GM19193 (cell line): Measurements from ENCODE around the gene FARS2.

Experiments used
- POLR2A ChIP-seq: IDR thresholded peaks from 4 replicates; pipeline ENCODE4 v1.6.1; 2011; ENCODE audit not compliant: insufficient read depth, insufficient read length; ENCODE audit errors: extremely low read depth

FARS2 gene

GRCh38 chr6:5782783-5783547 is 521.7 kb downstream of the FARS2 start:
- no peak for TF ChIP-seq POLR2A

- no peak for TF ChIP-seq POLR2A
These were observed 522.3 kb downstream of the FARS2 start for GRCh38 chr6:5783584-5784089.

DNA sequence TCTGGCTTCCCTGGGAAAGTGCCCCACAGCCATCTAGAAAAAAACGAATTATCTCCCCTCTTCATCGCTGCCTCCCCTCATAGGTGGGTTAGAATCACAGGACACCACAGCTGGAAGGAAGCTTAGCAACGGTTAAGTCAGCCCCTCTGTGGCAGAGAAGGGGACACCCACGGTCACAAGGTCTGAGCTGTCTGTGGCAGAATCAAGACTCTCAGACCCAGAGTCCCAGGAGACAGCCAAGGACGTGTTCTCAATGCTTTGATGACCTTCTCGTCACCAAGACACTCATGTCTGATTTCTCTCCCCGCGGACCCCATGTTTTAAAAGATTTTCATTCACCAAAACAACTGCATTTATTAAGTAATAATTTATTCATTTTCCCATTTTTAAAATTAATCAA is 523.9 kb downstream of the FARS2 start:
- TF ChIP-seq POLR2A: no peak

DNA sequence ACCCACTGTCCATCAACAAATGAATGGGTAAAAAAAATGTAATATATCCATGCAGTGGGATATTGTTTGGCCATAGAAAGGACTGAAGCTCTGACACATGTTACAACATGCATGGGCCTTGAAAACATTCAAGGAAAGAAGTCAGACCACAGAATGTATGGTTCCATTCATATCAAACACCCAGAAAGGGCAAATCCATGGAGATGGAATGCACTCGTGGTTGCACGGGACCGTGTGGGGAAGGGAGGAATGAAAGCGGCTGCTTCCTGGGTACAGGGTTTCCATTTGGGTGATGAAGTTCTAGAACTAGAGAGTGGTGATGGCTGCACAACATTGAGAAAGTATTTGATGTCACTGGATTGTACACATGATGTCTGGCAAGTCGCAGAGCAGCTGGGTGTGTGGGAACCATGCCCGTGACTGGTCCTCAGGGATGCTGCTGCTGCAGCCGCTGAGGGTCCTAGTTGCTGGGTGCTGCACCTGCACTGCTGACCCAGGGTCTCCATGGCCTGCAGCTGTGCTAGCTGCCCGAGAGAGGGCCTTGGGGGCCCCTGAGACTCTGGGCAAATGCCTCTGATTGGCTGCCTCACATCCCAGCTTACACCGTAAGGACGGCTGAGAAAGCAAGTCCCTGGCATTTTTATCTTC is 525.1 kb downstream of the FARS2 start:
- no peak for TF ChIP-seq POLR2A

DNA sequence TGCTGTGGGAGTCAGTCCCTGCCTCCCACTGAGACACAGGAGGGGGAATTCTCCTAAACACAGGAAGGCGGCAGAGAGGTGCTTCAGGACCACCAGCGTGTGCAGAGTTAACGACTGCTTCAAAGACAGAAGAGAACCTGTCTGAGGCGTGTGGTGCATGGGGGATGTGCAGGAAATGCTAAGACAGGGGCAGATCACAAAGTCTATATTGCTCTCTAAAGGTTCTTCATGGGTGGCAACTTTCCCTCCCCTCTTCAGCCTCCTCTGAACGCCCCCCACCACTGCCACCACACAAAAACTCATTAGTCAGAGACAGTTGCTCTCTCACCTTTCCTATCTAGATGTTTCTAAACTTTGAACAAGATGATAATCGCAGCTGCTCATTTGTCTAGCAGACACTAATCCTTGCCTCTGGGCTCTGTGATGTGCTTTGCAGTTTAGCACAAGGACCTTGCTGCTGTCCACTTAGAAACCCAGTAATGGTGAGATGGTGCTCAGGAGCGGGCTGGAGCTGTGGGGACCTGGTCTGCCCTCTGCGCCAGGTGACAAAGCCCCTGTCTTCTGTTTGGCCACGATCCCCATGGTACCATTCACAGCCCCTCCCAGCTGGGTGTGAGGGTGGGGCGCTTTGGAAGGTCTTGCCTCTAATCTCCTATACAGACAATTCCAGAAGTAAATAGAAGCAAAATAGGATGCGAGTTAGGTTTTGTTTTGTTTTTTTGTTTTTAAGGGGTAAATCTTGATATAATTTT is 525.8 kb downstream of the FARS2 start:
- TF ChIP-seq POLR2A: no peak

DNA sequence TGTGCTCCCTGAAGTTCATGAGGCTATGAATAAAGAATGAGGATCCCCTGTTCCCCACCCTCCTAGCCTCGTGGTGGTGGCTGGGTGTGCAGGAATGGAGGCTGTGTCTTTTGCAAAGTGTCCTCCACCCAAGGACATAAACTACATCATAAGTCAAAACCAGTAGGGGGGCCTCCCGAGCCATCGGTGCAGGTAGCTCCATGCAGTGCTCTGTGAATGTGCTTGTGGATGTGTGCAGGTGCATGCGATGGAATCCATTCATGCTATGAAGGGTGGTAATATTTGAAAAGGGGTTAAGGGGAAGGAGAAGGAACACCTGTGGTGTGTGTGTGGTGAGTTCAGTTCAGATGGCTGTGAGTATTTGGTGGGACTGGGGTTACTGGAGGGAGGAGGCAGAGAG is 548.1 kb downstream of the FARS2 start:
- no peak for TF ChIP-seq POLR2A

- TF ChIP-seq POLR2A: no peak
These were observed 550.7 kb downstream of the FARS2 start for GRCh38 chr6:5811997-5812396.

DNA sequence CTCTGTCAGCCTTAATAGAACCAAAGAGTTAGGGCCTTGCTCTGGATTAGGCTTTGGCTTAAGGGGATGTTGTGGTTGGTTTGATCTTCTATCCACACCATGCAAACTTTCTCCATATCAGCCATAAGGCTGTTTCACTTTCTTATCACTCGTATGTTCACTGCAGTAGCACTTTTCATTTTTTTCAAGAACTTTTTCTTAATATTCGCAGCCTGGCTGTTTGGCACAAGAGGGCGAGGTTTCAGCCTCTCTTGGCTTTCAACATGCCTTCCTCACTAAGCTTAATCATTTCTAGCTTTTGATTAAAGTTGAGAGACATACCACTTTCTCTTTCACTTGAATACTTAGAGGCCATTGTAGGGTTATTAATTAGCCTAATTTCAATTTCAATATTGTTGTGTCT is 552.3 kb downstream of the FARS2 start:
- TF ChIP-seq POLR2A: no peak

DNA sequence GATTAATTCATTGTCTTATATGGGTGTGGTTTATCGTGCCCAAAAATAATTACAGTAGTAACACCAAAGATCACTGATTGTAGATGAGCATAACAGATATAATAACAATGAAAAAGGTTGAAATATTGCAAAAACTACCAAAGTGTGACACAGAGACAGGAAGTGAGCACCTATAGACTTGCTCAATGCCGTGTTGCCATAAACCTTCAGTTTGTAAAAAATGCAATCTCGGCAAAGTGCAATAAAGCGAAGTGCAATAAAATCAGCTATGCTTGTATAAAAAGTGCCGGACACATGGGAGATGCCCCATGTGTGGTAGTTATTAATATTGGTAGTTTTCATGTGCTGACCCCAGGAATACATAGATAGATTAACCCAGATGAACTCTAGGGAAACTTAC is 552.8 kb downstream of the FARS2 start:
- TF ChIP-seq POLR2A: no peak

DNA sequence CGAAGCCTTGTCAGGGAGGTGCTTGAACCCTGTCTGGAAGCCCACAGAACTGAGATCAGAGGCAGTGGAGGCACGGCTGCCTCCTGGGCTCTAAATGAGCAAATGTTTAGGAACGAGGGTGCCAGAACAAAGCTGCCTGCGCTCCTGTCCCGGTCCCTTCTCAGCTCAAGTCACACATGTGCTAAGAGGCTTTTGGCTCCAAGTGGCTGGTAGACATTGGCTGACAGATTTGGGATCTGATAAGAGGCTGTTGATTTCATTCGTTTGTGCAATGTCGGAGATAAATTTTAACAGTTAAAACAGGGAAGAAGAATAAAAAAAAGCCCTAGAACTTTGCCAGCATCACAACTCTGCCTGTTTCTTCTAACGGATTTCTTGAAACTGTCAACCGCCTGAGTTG is 553.6 kb downstream of the FARS2 start:
- no peak for TF ChIP-seq POLR2A

DNA sequence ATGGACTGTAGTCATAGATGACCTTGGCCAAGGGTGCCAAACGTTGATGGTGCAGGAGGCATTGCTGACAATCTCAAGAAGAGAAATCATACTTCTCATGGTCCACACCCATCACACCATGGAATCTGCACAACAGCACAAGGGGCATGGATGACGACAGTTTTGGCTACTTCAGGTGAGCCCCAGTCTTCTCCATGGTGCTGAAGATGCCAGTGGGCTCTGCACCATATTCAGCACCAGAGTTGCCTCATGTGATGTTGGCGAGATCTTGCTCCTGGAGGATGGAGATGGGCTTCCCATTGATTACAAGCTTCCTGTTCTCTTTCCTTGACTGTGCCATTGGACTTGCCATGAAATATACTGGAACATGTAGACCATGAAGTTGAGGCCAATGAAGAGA is 556.6 kb downstream of the FARS2 start:
- TF ChIP-seq POLR2A: no peak

- TF ChIP-seq POLR2A: no peak
These were observed 557.6 kb downstream of the FARS2 start for GRCh38 chr6:5818959-5819358.
